NCI-H82 treated with DMSO at 0.1 percent for 48 hours (cell line): ENCODE data around the gene CNST.
"Not testable (repeated sequence)": the region's sequence is repeated elsewhere in the genome, so short reads cannot be mapped to it uniquely, and the experiment has no call there.

Experiments used
- DNase-seq: peaks from one replicate; lab custom pipeline; 2025; ENCODE audit not compliant: unreplicated experiment; lab: John Stamatoyannopoulos, UW

Gene CNST

GRCh38 chr1:246558041-246558440 is 8.2 kb upstream of the CNST start:
- DNase-seq: no peak

- DNase-seq: no peak
These were observed 6.9 kb upstream of the CNST start for GRCh38 chr1:246559310-246559709.

- not testable (repeated sequence) for DNase-seq
These were observed 5.4 kb upstream of the CNST start for GRCh38 chr1:246560833-246561232.

- no peak for DNase-seq
These were observed 1.2 kb upstream of the CNST start for GRCh38 chr1:246564839-246565750.

GRCh38 chr1:246565751-246566127 is 517 bp upstream of the CNST start:
- peak; percentile 52 for DNase-seq

- DNase-seq: peak; percentile 31
These were observed 773 bp downstream of the CNST start for GRCh38 chr1:246566813-246567645.

GRCh38 chr1:246567646-246568235 is 1.5 kb downstream of the CNST start:
- DNase-seq: no peak

- DNase-seq: no peak
These were observed 3.3 kb downstream of the CNST start for GRCh38 chr1:246569248-246570238.

GRCh38 chr1:246571309-246571708 is 5.1 kb downstream of the CNST start:
- DNase-seq: not testable (repeated sequence)

GRCh38 chr1:246571953-246572352 is 5.7 kb downstream of the CNST start:
- DNase-seq: no peak

- no peak for DNase-seq
These were observed 6.5 kb downstream of the CNST start for GRCh38 chr1:246572785-246573184.

GRCh38 chr1:246573491-246573890 is 7.2 kb downstream of the CNST start:
- DNase-seq: no peak

- peak; percentile 88 for DNase-seq
These were observed 10.4 kb downstream of the CNST start for GRCh38 chr1:246576709-246577032.

- DNase-seq: no peak
These were observed 10.9 kb downstream of the CNST start for GRCh38 chr1:246577082-246577719.

- DNase-seq: no peak
These were observed 11.5 kb downstream of the CNST start for GRCh38 chr1:246577720-246578106.

- no peak for DNase-seq
These were observed 13.6 kb downstream of the CNST start for GRCh38 chr1:246579818-246580217.

- no peak for DNase-seq
These were observed 14.5 kb downstream of the CNST start for GRCh38 chr1:246580497-246581370.

GRCh38 chr1:246582301-246583055 is 16.2 kb downstream of the CNST start:
- no peak for DNase-seq
